ENCODE data around the gene TNFRSF19. TPM values are rescaled to one million over a fixed set of nuclear protein-coding genes. Genes with fewer than 3 reads are reported as not detected.

TNFRSF19 gene
- total and polyA plus RNA-seq, 7 experiments from 2014 or later: 0.10 to 0.24 TPM; not detected in 5

DNA sequence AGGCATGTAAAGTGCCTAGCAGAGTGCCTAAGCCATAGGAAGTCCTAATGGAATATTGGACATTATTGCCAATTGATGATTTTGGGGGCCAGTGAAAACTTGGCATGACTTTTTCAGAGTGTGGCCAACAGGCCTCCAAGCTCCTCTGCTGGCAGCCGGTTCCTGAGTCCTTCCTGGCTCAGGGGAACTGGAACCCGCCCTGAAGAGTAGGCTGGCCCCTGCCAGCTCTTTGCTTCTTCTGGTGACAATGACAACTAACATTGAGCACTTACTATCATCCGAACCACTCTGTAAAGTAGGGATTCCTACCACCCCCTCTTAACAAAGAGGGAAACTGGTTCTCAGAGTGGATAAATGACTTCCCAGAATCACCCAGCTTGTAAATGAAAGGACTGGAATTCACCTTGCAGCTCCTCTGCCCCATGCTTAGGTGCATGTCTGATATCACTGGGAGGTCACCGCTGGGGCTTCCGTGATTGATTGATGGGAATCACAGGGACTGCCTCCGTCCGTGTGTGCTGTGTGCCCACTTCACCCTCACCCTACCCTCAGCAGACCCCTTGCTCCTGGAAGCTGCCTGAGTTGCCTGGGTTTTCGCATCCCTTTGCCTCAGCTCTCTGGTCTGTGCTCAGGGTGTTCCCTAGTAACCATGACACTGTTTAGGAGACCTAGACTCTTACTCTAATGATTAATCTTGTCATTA lies 50.6 kb downstream of the TNFRSF19 start:
- ATAC-seq: no peak
- H3K4me3 Mint-ChIP-seq: no peak overlapping the region
- ChIA-PET POLR2A (no interaction called here), CTCF (no interaction called here)
- H3K4me1 ChIP-seq (ENCODE audit: control insufficient read depth in 2 of 2, insufficient read depth in 2 of 2, low read length in 2 of 2): no peaks in the 10 kb centered on the region
- no peaks in the 10 kb centered on the region for H3K9me3 Mint-ChIP-seq
- H3K27ac ChIP-seq (ENCODE audit: low read depth, low read length): no peak overlapping the region
- H3K4me3 ChIP-seq (ENCODE audit: low read length): no peak overlapping the region
- no peaks in the 10 kb centered on the region for H3K27me3 ChIP-seq (ENCODE audit: control insufficient read depth in 2 of 2, insufficient read depth in 2 of 2, low read length in 2 of 2)
- H3K4me1 Mint-ChIP-seq: peaks cover 0 to 10% (median 4%) of the 10 kb centered on the region in 7 donors
- H3K27ac Mint-ChIP-seq: no peak overlapping the region
- H3K36me3 ChIP-seq (ENCODE audit: control insufficient read depth in 2 of 3, insufficient read depth in 3 of 3, low read length in 3 of 3): no peaks in the 10 kb centered on the region
- H3K27me3 Mint-ChIP-seq: peaks cover 0 to 13% (median 5%) of the 10 kb centered on the region in 5 donors
- no peaks in the 10 kb centered on the region for H3K9me3 ChIP-seq (ENCODE audit: control insufficient read depth in 2 of 3, low read length in 3 of 3)
- intact Hi-C loops (cut with micrococcal nuclease): no loop called here
- no peaks in the 10 kb centered on the region for H3K36me3 Mint-ChIP-seq
- no peak for DNase-seq

DNA sequence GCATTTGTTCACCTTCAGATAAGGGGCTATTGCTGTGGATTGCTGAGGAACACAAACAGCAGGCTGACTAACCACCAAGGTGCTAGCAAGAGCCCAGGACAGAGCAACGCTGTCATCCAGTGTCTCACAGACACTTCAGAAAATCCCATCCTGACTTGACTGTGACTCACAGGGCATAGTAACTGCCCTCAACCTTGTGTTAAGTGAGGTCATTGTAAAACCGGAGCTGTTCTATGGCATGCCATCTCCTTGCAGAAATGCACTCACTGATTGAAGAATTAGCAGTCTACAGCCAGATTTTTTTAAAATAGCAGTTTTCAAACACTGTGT lies 51.1 kb downstream of the TNFRSF19 start:
- peaks cover 0 to 10% (median 4%) of the 10 kb centered on the region in 7 donors for H3K4me1 Mint-ChIP-seq
- H3K9me3 ChIP-seq (ENCODE audit: control insufficient read depth in 2 of 3, low read length in 3 of 3): no peaks in the 10 kb centered on the region
- H3K27me3 ChIP-seq (ENCODE audit: control insufficient read depth in 2 of 2, insufficient read depth in 2 of 2, low read length in 2 of 2): no peaks in the 10 kb centered on the region
- peaks cover 0 to 16% (median 5%) of the 10 kb centered on the region in 5 donors for H3K27me3 Mint-ChIP-seq
- H3K9me3 Mint-ChIP-seq: no peaks in the 10 kb centered on the region
- CTCF ChIA-PET: no interaction called here
- H3K36me3 Mint-ChIP-seq: no peaks in the 10 kb centered on the region
- POLR2A ChIA-PET: no interaction called here
- no peak overlapping the region for H3K4me3 Mint-ChIP-seq
- no peaks in the 10 kb centered on the region for H3K36me3 ChIP-seq (ENCODE audit: control insufficient read depth in 2 of 3, insufficient read depth in 3 of 3, low read length in 3 of 3)
- no peak overlapping the region for H3K27ac ChIP-seq (ENCODE audit: low read depth, low read length)
- H3K27ac Mint-ChIP-seq: no peak overlapping the region
- H3K4me1 ChIP-seq (ENCODE audit: control insufficient read depth in 2 of 2, insufficient read depth in 2 of 2, low read length in 2 of 2): no peaks in the 10 kb centered on the region
- H3K4me3 ChIP-seq (ENCODE audit: low read length): no peak overlapping the region
- DNase-seq (no peak), ATAC-seq (no peak)
- intact Hi-C loops (cut with micrococcal nuclease): no loop called here

DNA sequence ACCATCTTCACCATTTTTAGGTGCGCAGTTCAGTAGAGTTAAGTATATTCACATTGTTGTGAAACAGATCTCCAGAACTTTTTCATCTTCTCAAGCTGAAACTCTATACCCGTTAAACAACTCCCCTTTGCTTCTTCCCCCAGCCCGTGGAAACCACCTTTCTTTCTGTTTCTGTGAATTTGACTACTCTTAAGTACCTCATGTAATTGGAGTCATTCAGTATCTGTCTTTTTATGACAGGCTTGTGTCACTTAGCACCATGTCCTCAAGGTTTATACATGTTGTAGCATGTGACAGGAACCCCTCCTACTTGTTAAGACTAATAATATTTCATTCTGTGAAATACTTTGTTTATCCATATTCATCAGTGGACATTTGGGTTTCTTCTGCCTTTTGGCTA lies 52.8 kb downstream of the TNFRSF19 start:
- no peak for DNase-seq
- Histone ChIP-seq H3K4me1 (ENCODE audit: control insufficient read depth in 2 of 2, insufficient read depth in 2 of 2, low read length in 2 of 2) (no peaks in the 10 kb centered on the region), H3K27me3 (ENCODE audit: control insufficient read depth in 2 of 2, insufficient read depth in 2 of 2, low read length in 2 of 2) (no peaks in the 10 kb centered on the region), H3K9me3 (ENCODE audit: control insufficient read depth in 2 of 3, low read length in 3 of 3) (no peaks in the 10 kb centered on the region), H3K36me3 (ENCODE audit: control insufficient read depth in 2 of 3, insufficient read depth in 3 of 3, low read length in 3 of 3) (no peaks in the 10 kb centered on the region), H3K27ac (ENCODE audit: low read depth, low read length) (no peak overlapping the region), H3K4me3 (ENCODE audit: low read length) (no peak overlapping the region)
- H3K36me3 Mint-ChIP-seq: no peaks in the 10 kb centered on the region
- no peak for ATAC-seq
- peaks cover 2 to 15% (median 6%) of the 10 kb centered on the region in 5 donors for H3K27me3 Mint-ChIP-seq
- no peaks in the 10 kb centered on the region for H3K9me3 Mint-ChIP-seq
- ChIA-PET CTCF (no interaction called here), POLR2A (no interaction called here)
- H3K27ac Mint-ChIP-seq: no peak overlapping the region
- intact Hi-C loops (cut with micrococcal nuclease): no loop called here
- peaks cover 0 to 4% (median 0%) of the 10 kb centered on the region in 7 donors for H3K4me1 Mint-ChIP-seq
- H3K4me3 Mint-ChIP-seq: no peak overlapping the region

DNA sequence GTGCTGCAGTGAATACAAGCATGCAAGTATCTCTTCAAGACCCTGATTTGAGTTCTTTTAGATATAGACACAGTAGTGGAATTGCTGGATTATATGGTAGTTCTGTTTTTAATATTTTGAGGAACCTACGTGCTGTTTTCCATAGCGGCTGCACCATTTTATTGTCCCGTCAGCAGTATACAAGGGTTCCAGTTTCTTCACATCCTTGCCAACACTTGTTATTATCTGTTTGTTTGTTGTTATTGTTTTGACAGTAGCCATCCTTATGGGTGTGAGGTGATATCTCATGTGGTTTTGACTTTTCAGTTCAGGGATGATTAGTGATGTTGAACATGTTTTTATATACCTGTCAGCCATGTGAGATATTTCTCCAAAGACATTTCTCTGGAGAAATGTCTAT lies 53.2 kb downstream of the TNFRSF19 start:
- no peak for ATAC-seq
- H3K36me3 Mint-ChIP-seq: no peaks in the 10 kb centered on the region

DNA sequence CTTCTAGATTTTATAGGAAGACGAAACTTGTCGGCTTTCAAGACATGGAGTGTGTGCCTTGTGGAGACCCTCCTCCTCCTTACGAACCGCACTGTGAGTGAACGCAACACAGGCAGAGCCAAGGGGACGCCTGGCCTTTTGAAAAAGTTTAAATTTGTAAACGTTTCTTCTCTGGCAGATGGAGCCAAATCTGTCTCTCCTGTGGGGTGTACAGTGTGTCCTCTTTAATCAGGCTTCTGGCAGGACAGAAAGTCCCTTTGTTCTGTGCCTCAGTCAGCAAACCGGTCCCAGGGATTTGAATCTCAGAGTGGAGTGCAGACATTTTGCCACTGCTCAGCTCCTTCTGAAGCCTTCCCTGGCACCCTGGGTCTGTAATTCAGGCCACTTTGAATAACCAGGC lies 56.5 kb downstream of the TNFRSF19 start:
- no peaks in the 10 kb centered on the region for H3K27me3 ChIP-seq (ENCODE audit: control insufficient read depth in 2 of 2, insufficient read depth in 2 of 2, low read length in 2 of 2)
- ChIA-PET CTCF (no interaction called here), POLR2A (no interaction called here)
- intact Hi-C loops (cut with micrococcal nuclease): no loop called here
- H3K36me3 ChIP-seq (ENCODE audit: control insufficient read depth in 2 of 3, insufficient read depth in 3 of 3, low read length in 3 of 3): no peaks in the 10 kb centered on the region
- H3K36me3 Mint-ChIP-seq: no peaks in the 10 kb centered on the region
- H3K9me3 ChIP-seq (ENCODE audit: control insufficient read depth in 2 of 3, low read length in 3 of 3): no peaks in the 10 kb centered on the region
- H3K4me1 Mint-ChIP-seq: peaks cover 0 to 5% (median 0%) of the 10 kb centered on the region in 7 donors
- ATAC-seq (no peak), DNase-seq (no peak)
- no peak overlapping the region for H3K27ac ChIP-seq (ENCODE audit: low read depth, low read length)
- H3K4me3 ChIP-seq (ENCODE audit: low read length): no peak overlapping the region
- peaks cover 5 to 19% (median 14%) of the 10 kb centered on the region in 5 donors for H3K27me3 Mint-ChIP-seq
- no peak overlapping the region for H3K27ac Mint-ChIP-seq
- no peaks in the 10 kb centered on the region for H3K4me1 ChIP-seq (ENCODE audit: control insufficient read depth in 2 of 2, insufficient read depth in 2 of 2, low read length in 2 of 2)
- no peak overlapping the region for H3K4me3 Mint-ChIP-seq
- no peaks in the 10 kb centered on the region for H3K9me3 Mint-ChIP-seq

More for the DNA sequence above, 53.2 kb downstream of the TNFRSF19 start:
- Histone ChIP-seq H3K36me3 (ENCODE audit: control insufficient read depth in 2 of 3, insufficient read depth in 3 of 3, low read length in 3 of 3) (no peaks in the 10 kb centered on the region), H3K27ac (ENCODE audit: low read depth, low read length) (no peak overlapping the region), H3K4me1 (ENCODE audit: control insufficient read depth in 2 of 2, insufficient read depth in 2 of 2, low read length in 2 of 2) (no peaks in the 10 kb centered on the region), H3K4me3 (ENCODE audit: low read length) (no peak overlapping the region), H3K9me3 (ENCODE audit: control insufficient read depth in 2 of 3, low read length in 3 of 3) (no peaks in the 10 kb centered on the region), H3K27me3 (ENCODE audit: control insufficient read depth in 2 of 2, insufficient read depth in 2 of 2, low read length in 2 of 2) (no peaks in the 10 kb centered on the region)
- ChIA-PET CTCF (no interaction called here), POLR2A (no interaction called here)
- no peak for DNase-seq
- Mint-ChIP-seq H3K4me3 (no peak overlapping the region), H3K4me1 (peaks cover 0 to under 1% (median 0%) of the 10 kb centered on the region in 7 donors), H3K9me3 (no peaks in the 10 kb centered on the region), H3K27me3 (peaks cover 5 to 19% (median 9%) of the 10 kb centered on the region in 5 donors), H3K27ac (no peak overlapping the region)
- intact Hi-C loops (cut with micrococcal nuclease): no loop called here

DNA sequence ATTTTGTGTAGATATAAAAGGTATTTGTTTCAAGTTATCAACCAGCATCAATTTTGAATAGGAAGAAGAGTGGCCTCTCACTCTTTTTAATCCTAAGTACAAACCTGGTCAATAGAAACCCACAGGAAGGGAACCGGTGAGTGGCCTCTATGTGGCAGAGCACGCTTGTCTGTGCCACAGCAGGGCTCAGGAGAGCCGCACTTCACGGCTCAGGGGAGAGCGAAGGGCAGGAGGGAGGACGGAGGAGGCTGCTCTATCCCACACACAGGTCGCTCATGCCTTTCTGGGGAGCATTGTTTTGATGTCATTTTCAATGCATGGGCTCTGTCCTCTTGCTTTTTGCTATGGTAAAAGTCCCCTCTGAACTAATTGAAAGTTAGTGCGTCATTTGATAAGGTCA lies 57.2 kb downstream of the TNFRSF19 start:
- DNase-seq: no peak
- ChIA-PET POLR2A (no interaction called here), CTCF (no interaction called here)
- no peaks in the 10 kb centered on the region for H3K9me3 Mint-ChIP-seq
- no peak for ATAC-seq
- Histone ChIP-seq H3K27ac (ENCODE audit: low read depth, low read length) (no peak overlapping the region), H3K9me3 (ENCODE audit: control insufficient read depth in 2 of 3, low read length in 3 of 3) (no peaks in the 10 kb centered on the region), H3K27me3 (ENCODE audit: control insufficient read depth in 2 of 2, insufficient read depth in 2 of 2, low read length in 2 of 2) (no peaks in the 10 kb centered on the region), H3K4me1 (ENCODE audit: control insufficient read depth in 2 of 2, insufficient read depth in 2 of 2, low read length in 2 of 2) (no peaks in the 10 kb centered on the region), H3K4me3 (ENCODE audit: low read length) (no peak overlapping the region), H3K36me3 (ENCODE audit: control insufficient read depth in 2 of 3, insufficient read depth in 3 of 3, low read length in 3 of 3) (no peaks in the 10 kb centered on the region)
- H3K27me3 Mint-ChIP-seq: peaks cover 5 to 19% (median 14%) of the 10 kb centered on the region in 5 donors
- H3K36me3 Mint-ChIP-seq: no peaks in the 10 kb centered on the region
- peaks cover 0 to 5% (median 0%) of the 10 kb centered on the region in 7 donors for H3K4me1 Mint-ChIP-seq
- intact Hi-C loops (cut with micrococcal nuclease): no loop called here
- H3K27ac Mint-ChIP-seq: no peak overlapping the region
- no peak overlapping the region for H3K4me3 Mint-ChIP-seq

DNA sequence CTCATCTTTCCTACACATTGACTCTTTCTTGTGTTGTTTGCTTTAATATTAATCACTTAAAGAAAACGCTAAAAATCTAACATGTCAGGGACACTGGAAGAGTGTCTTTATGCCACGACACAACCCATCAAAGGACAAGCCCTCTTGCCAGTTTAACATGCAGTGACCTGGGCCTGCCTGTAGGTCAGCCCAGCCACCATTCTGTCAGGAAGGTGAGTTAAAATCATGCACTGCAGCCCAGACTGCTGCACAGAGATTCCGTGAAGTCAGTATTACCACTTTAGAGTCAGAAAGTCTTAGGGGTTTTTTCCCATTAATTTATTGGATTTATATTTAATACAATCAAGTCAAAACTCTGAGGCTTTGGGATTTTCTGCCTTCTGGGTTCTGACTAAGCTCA lies 58.0 kb downstream of the TNFRSF19 start:
- ChIA-PET CTCF (no interaction called here), POLR2A (no interaction called here)
- H3K4me1 ChIP-seq (ENCODE audit: control insufficient read depth in 2 of 2, insufficient read depth in 2 of 2, low read length in 2 of 2): no peaks in the 10 kb centered on the region
- ATAC-seq (no peak), DNase-seq (no peak)
- H3K27ac ChIP-seq (ENCODE audit: low read depth, low read length): no peak overlapping the region
- no peaks in the 10 kb centered on the region for H3K36me3 ChIP-seq (ENCODE audit: control insufficient read depth in 2 of 3, insufficient read depth in 3 of 3, low read length in 3 of 3)
- Mint-ChIP-seq H3K36me3 (no peaks in the 10 kb centered on the region), H3K27me3 (peaks cover 5 to 22% (median 14%) of the 10 kb centered on the region in 5 donors), H3K9me3 (no peaks in the 10 kb centered on the region), H3K27ac (no peak overlapping the region), H3K4me3 (no peak overlapping the region), H3K4me1 (peaks cover 0 to 5% (median 0%) of the 10 kb centered on the region in 7 donors)
- H3K4me3 ChIP-seq (ENCODE audit: low read length): no peak overlapping the region
- no peaks in the 10 kb centered on the region for H3K9me3 ChIP-seq (ENCODE audit: control insufficient read depth in 2 of 3, low read length in 3 of 3)
- H3K27me3 ChIP-seq (ENCODE audit: control insufficient read depth in 2 of 2, insufficient read depth in 2 of 2, low read length in 2 of 2): no peaks in the 10 kb centered on the region
- intact Hi-C loops (cut with micrococcal nuclease): no loop called here

All from naive thymus-derived CD4-positive, alpha-beta T cell (primary cell).